Activated CD4-positive, alpha-beta T cell treated with anti-CD3 and anti-CD28 coated beads, Interleukin-2, amount 10 ng/mL, durations not matched to agents 7 days and 5 days (primary cell): ENCODE measurements around the gene SEC14L1. TPM values are rescaled to one million over a fixed set of nuclear protein-coding genes. Genes with fewer than 3 reads are reported as not detected.
"Not testable (repeated sequence)": the region's sequence is repeated elsewhere in the genome, so short reads cannot be mapped to it uniquely, and the experiment has no call there.

Source experiments
- CTCF ChIA-PET: fragments of 350-600 bp; sonication (Branson Sonifier 250); formaldehyde crosslinking; loops from one replicate; lab custom pipeline; 2021; ENCODE audit warnings: antibody characterized with exemption; lab: Charles Lee
- POLR2A ChIA-PET: fragments of 350-600 bp; sonication (Branson Sonifier 250); formaldehyde crosslinking; loops from one replicate; lab custom pipeline; 2021; ENCODE audit warnings: antibody characterized with exemption; lab: Charles Lee
- DNase-seq: peaks from one replicate; pipeline ENCODE4 v3.0.0-alpha.2; 2020
- H3K27ac Mint-ChIP-seq: one replicate; pipeline ENCODE4 v1.8.0; 2021; ENCODE audit warnings: mild to moderate bottlenecking, moderate library complexity, mixed read lengths
- H3K27me3 Mint-ChIP-seq: one replicate; pipeline ENCODE4 v1.8.0; 2021; ENCODE audit warnings: mixed read lengths
- H3K36me3 Mint-ChIP-seq: one replicate; pipeline ENCODE4 v1.8.0; 2021; ENCODE audit warnings: low read depth, mixed read lengths
- H3K4me1 Mint-ChIP-seq: one replicate; pipeline ENCODE4 v1.8.0; 2021; ENCODE audit warnings: mixed read lengths
- H3K4me3 Mint-ChIP-seq: one replicate; pipeline ENCODE4 v1.8.0; 2021; ENCODE audit warnings: mild to moderate bottlenecking, moderate library complexity, mixed read lengths
- H3K9me3 Mint-ChIP-seq: one replicate; pipeline ENCODE4 v1.8.0; 2021; ENCODE audit warnings: mixed read lengths
- total RNA-seq, 2 experiments: library from RNA; stranded (reverse); gene quantifications; one replicate each; pipeline ENCODE4 v1.2.3, GENCODE V29; 2021

The SEC14L1 gene
- total RNA-seq = 10 to 100 TPM; 56.6 to 57.4 TPM

DNA sequence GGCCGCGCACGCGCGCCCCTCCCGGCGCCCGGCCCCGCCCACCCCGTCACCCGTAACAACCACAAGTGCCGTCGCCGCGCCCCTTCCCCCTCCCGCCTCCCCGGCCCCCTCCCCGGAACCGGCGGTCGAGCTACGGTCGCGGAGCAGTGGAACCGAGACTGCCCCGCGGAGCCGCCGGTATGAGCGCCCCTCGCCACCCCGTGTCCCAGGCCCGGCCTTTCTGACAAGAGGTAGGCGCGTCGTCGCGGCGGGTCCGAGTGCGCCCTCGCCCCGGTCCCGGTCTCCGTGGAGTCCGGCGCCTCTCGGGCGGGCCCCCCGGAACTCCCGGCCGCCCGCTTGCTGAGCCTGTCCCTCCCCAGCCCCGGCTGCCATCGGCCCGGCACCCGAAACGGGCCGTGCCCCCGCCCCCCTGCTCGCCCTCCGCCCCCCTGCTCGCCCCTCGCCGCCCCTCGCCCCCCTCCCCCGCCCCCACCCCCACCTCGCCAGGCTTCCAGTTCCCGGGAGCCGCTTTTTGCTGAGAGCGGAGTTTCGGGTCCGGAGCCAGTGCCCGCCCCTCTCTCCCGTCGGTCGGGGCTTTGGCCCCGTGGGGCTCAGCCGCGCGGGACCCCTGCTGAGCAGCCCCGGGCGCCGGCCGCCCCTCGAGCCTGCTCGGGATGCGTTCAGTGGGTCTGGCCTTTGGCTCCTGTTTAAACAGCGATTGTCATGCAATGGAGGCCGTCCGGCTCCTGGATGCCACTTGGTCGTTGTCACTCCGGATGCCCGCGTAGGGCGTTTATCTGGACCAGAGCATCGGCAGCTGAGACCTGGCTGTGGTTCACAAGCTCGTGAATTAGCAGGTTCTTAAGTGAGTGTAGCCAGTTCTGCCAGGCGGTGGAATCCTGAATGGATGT lies at the start of gene SEC14L1:
Gene SEC14L1, plus strand, starts transcription at position 92 of the 890 bp plus-strand sequence. CDS start 2,628 bp downstream, outside the sequence.
- Mint-ChIP-seq H3K4me1 (peaks cover 70% of the 10 kb centered on the region), H3K36me3 (peaks cover 60% of the 10 kb centered on the region), H3K27ac (peak within 1 kb of the TSS; percentile 94), H3K9me3 (peaks cover 19% of the 10 kb centered on the region), H3K27me3 (no peaks in the 10 kb centered on the region), H3K4me3 (peak within 1 kb of the TSS; percentile 88)
- ChIA-PET POLR2A (interaction anchor here (0.6 to 1.0 kb wide), 2 partner anchors 17 to 480 kb away, joined by 3 read pairs; no protein-coding TSS in a partner anchor), CTCF (interaction anchor here (0.7 to 1.5 kb wide), 5 partner anchors 11 to 53 kb away, joined by 3 to 5 read pairs (median 3); no protein-coding TSS in a partner anchor)
- DNase-seq = peak; percentile 49

- CTCF ChIA-PET = interaction anchor here (0.6 to 0.7 kb wide), 2 partner anchors 17 to 407 kb away, joined by 3 read pairs; no protein-coding TSS in a partner anchor
- POLR2A ChIA-PET = no interaction called here
- H3K36me3 Mint-ChIP-seq = peaks cover 62% of the 10 kb centered on the region
- H3K9me3 Mint-ChIP-seq = no peaks in the 10 kb centered on the region
- H3K27ac Mint-ChIP-seq = no peak overlapping the region
- H3K27me3 Mint-ChIP-seq = no peaks in the 10 kb centered on the region
- no peak overlapping the region for H3K4me3 Mint-ChIP-seq
- H3K4me1 Mint-ChIP-seq = peaks cover 51% of the 10 kb centered on the region
- DNase-seq = no peak
Observed at GRCh38 chr17:77092025-77092424, 48.7 kb upstream of the SEC14L1 start.

GRCh38 chr17:77095461-77095860 lies 45.3 kb upstream of the SEC14L1 start:
- H3K4me1 Mint-ChIP-seq = peaks cover 49% of the 10 kb centered on the region
- peak overlapping the region; percentile 17 for H3K27ac Mint-ChIP-seq
- peaks cover 54% of the 10 kb centered on the region for H3K36me3 Mint-ChIP-seq
- no peaks in the 10 kb centered on the region for H3K27me3 Mint-ChIP-seq
- POLR2A ChIA-PET = interaction anchor here (0.6 kb wide), 1 partner anchor 152 kb away, joined by 6 read pairs; no protein-coding TSS in a partner anchor
- H3K4me3 Mint-ChIP-seq = no peak overlapping the region
- H3K9me3 Mint-ChIP-seq = no peaks in the 10 kb centered on the region
- no peak for DNase-seq
- CTCF ChIA-PET = interaction anchor here (0.6 to 1.0 kb wide), 2 partner anchors 9 to 116 kb away, joined by 3 to 5 read pairs; no protein-coding TSS in a partner anchor

DNA sequence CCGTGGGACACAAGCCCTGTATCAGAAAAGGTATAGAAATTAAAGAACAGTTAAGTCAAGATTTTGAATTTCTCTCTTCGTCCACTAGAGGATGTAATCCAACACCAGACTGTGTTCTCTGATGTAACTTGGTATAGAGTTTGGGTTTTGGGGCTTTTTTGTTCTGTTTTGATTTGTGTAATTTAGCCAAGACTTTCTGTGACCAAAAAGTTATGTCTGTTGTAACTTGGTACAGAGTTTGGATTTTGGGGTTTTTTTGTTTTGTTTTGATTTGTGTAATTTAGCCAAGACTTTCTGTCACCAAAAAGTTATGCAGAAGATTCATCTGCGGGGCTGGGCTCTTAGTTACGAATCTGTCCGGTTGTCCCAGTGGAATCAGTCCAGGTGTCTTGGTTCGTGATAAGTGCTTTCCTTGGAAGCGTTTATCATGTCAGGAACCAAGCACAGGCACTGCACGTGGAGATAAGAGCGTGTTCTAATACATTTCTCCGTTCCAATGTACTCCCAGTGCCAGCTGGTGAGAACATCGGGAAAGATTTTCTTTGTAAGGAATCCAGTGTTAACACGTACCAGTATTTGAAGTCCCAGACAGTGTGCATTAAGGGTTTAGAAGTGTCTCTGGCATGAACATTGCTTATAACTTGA lies 44.1 kb upstream of the SEC14L1 start:
- ChIA-PET POLR2A (no interaction called here), CTCF (interaction anchor here (1.0 kb wide), 1 partner anchor 31 kb away, joined by 4 read pairs; no protein-coding TSS in a partner anchor)
- peaks cover 41% of the 10 kb centered on the region for H3K4me1 Mint-ChIP-seq
- H3K9me3 Mint-ChIP-seq = no peaks in the 10 kb centered on the region
- H3K27me3 Mint-ChIP-seq = no peaks in the 10 kb centered on the region
- H3K4me3 Mint-ChIP-seq = no peak overlapping the region
- H3K36me3 Mint-ChIP-seq = peaks cover 46% of the 10 kb centered on the region
- H3K27ac Mint-ChIP-seq = peak overlapping the region; percentile 11
- DNase-seq = no peak

- H3K27me3 Mint-ChIP-seq = no peaks in the 10 kb centered on the region
- no peak for DNase-seq
- POLR2A ChIA-PET = interaction anchor here (0.7 kb wide), 1 partner anchor 98 kb away, joined by 3 read pairs; no protein-coding TSS in a partner anchor
- no peak overlapping the region for H3K27ac Mint-ChIP-seq
- H3K4me1 Mint-ChIP-seq = peaks cover 37% of the 10 kb centered on the region
- H3K36me3 Mint-ChIP-seq = peaks cover 42% of the 10 kb centered on the region
- H3K4me3 Mint-ChIP-seq = no peak overlapping the region
- no peaks in the 10 kb centered on the region for H3K9me3 Mint-ChIP-seq
- CTCF ChIA-PET = interaction anchor here (0.7 to 2.5 kb wide), 2 partner anchors 9 to 18 kb away, joined by 3 to 11 read pairs; no protein-coding TSS in a partner anchor
Observed at GRCh38 chr17:77097631-77098180, 43.1 kb upstream of the SEC14L1 start.

GRCh38 chr17:77098884-77099545 lies 41.8 kb upstream of the SEC14L1 start:
- peak overlapping the region; percentile 21 for H3K27ac Mint-ChIP-seq
- POLR2A ChIA-PET = interaction anchor here (0.7 kb wide), 1 partner anchor 159 kb away, joined by 3 read pairs; no protein-coding TSS in a partner anchor
- H3K4me1 Mint-ChIP-seq = peaks cover 32% of the 10 kb centered on the region
- H3K27me3 Mint-ChIP-seq = no peaks in the 10 kb centered on the region
- DNase-seq = no peak
- no peaks in the 10 kb centered on the region for H3K9me3 Mint-ChIP-seq
- H3K4me3 Mint-ChIP-seq = no peak overlapping the region
- CTCF ChIA-PET = interaction anchor here (0.7 to 2.5 kb wide), 3 partner anchors 8 to 70 kb away, joined by 3 to 11 read pairs (median 3); no protein-coding TSS in a partner anchor
- peaks cover 34% of the 10 kb centered on the region for H3K36me3 Mint-ChIP-seq

DNA sequence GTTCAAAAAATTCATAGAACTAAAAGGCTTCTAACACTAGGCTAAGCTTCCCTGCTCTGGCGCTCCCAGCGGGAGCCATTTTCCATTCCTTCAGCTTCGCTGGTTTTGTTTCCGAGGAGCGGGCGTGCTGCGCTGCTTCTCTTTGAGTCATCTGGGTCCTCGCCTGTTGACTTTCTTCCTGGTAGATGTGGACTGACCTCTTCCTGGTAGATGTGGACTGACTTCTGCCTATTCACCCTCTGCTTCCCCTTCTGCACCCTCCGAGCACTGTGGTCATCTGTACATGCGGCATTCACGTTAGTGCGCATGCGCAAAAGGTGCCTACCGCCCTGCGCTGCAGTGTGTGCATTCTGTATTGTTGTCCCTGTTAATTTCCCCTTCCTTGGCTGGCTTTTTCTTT lies 40.8 kb upstream of the SEC14L1 start:
- H3K4me1 Mint-ChIP-seq = peaks cover 32% of the 10 kb centered on the region
- POLR2A ChIA-PET = no interaction called here
- peak overlapping the region; percentile 46 for H3K27ac Mint-ChIP-seq
- no peak for DNase-seq
- H3K36me3 Mint-ChIP-seq = peaks cover 27% of the 10 kb centered on the region
- H3K4me3 Mint-ChIP-seq = no peak overlapping the region
- CTCF ChIA-PET = no interaction called here
- no peaks in the 10 kb centered on the region for H3K9me3 Mint-ChIP-seq
- no peaks in the 10 kb centered on the region for H3K27me3 Mint-ChIP-seq

GRCh38 chr17:77101521-77102410 lies 39.0 kb upstream of the SEC14L1 start:
- H3K27me3 Mint-ChIP-seq = no peaks in the 10 kb centered on the region
- ChIA-PET CTCF (interaction anchor here (0.6 to 1.5 kb wide), 4 partner anchors 11 to 1083 kb away, joined by 3 to 5 read pairs (median 4); no protein-coding TSS in a partner anchor), POLR2A (interaction anchor here (0.6 kb wide), 1 partner anchor 41 kb away, joined by 4 read pairs; no protein-coding TSS in a partner anchor)
- no peak overlapping the region for H3K27ac Mint-ChIP-seq
- peaks cover 29% of the 10 kb centered on the region for H3K4me1 Mint-ChIP-seq
- DNase-seq = no peak
- H3K36me3 Mint-ChIP-seq = peaks cover 20% of the 10 kb centered on the region
- H3K4me3 Mint-ChIP-seq = no peak overlapping the region
- no peaks in the 10 kb centered on the region for H3K9me3 Mint-ChIP-seq

- H3K4me3 Mint-ChIP-seq, POLR2A ChIA-PET, H3K9me3 Mint-ChIP-seq, DNase-seq, H3K27me3 Mint-ChIP-seq, H3K27ac Mint-ChIP-seq: not testable (repeated sequence)
- Mint-ChIP-seq H3K36me3 (peaks cover 16% of the 10 kb centered on the region), H3K4me1 (peaks cover 22% of the 10 kb centered on the region)
- CTCF ChIA-PET = interaction anchor here (0.6 to 3.3 kb wide), 6 partner anchors 13 to 1083 kb away, joined by 3 to 10 read pairs (median 4); no protein-coding TSS in a partner anchor
Observed at GRCh38 chr17:77102411-77103134, 38.2 kb upstream of the SEC14L1 start.

DNA sequence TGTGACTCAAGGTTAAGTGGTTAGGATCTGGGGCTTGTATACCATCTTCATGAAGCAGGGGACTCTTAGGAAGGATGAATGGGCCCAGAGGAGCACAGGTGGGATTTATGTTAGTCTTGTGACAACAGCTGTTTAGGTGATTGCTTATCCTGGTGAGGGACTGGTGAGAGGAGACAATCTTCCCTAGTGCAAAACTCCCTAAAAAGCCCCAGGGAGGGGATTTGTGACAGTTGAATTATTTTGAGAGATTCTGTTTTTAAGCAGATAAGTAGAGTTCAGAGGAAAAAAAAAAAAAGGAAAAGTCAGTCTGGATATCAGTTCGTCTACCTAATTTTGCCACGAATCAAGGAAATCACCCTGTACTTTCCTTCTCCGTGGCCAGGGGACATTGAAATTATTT lies 35.1 kb upstream of the SEC14L1 start:
- Mint-ChIP-seq H3K4me1 (peaks cover 21% of the 10 kb centered on the region), H3K36me3 (peaks cover 14% of the 10 kb centered on the region), H3K9me3 (no peaks in the 10 kb centered on the region), H3K4me3 (no peak overlapping the region), H3K27ac (no peak overlapping the region), H3K27me3 (no peaks in the 10 kb centered on the region)
- ChIA-PET POLR2A (no interaction called here), CTCF (interaction anchor here (1.4 to 3.3 kb wide), 2 partner anchors 15 to 17 kb away, joined by 4 to 10 read pairs; no protein-coding TSS in a partner anchor)
- DNase-seq = no peak
